ENCODE results near the gene NFS1. TPM values are rescaled to one million over a fixed set of nuclear protein-coding genes. Genes with fewer than 3 reads are reported as not detected.

The NFS1 gene
- total RNA-seq, 1 donor from 2014 or later: 47.4 TPM

- no peak for DNase-seq (ENCODE audit: low spot score)
Observed at GRCh38 chr20:35641743-35642142, 57.4 kb downstream of the NFS1 start.

- no peak for DNase-seq (ENCODE audit: low spot score)
Observed at GRCh38 chr20:35640724-35641123, 58.4 kb downstream of the NFS1 start.

- no peak for DNase-seq (ENCODE audit: low spot score)
Observed at GRCh38 chr20:35638751-35639150, 60.4 kb downstream of the NFS1 start.

GRCh38 chr20:35637276-35637675 is 61.9 kb downstream of the NFS1 start:
- DNase-seq (ENCODE audit: low spot score): no peak

GRCh38 chr20:35636095-35636494 is 63.1 kb downstream of the NFS1 start:
- no peak for DNase-seq (ENCODE audit: low spot score)

- DNase-seq (ENCODE audit: low spot score): no peak
Observed at GRCh38 chr20:35635652-35636051, 63.5 kb downstream of the NFS1 start.

GRCh38 chr20:35632539-35633115 is 66.5 kb downstream of the NFS1 start:
- no peak for DNase-seq (ENCODE audit: low spot score)

- DNase-seq (ENCODE audit: low spot score): no peak
Observed at GRCh38 chr20:35630636-35631035, 68.5 kb downstream of the NFS1 start.

GRCh38 chr20:35629427-35630145 is 69.6 kb downstream of the NFS1 start:
- DNase-seq (ENCODE audit: low spot score): no peak

- no peak for DNase-seq (ENCODE audit: low spot score)
Observed at GRCh38 chr20:35627121-35627520, 72.0 kb downstream of the NFS1 start.

- no peak for DNase-seq (ENCODE audit: low spot score)
Observed at GRCh38 chr20:35626386-35627001, 72.7 kb downstream of the NFS1 start.

GRCh38 chr20:35625584-35626385 is 73.4 kb downstream of the NFS1 start:
- no peak for DNase-seq (ENCODE audit: low spot score)

- no peak for DNase-seq (ENCODE audit: low spot score)
Observed at GRCh38 chr20:35621560-35621946, 77.6 kb downstream of the NFS1 start.

- DNase-seq (ENCODE audit: low spot score): no peak
Observed at GRCh38 chr20:35620818-35621559, 78.2 kb downstream of the NFS1 start.

GRCh38 chr20:35619196-35620095 is 79.7 kb downstream of the NFS1 start:
- DNase-seq (ENCODE audit: low spot score): peak; percentile 81

GRCh38 chr20:35618263-35619131 is 80.7 kb downstream of the NFS1 start:
- DNase-seq (ENCODE audit: low spot score): no peak
